HTR-8/SVneo (cell line): Measurements from ENCODE around the gene TCFL5.

Source experiments
- DNase-seq: peaks from one replicate; pipeline ENCODE4 v3.0.0; 2011; ENCODE audit warnings: low spot score, mixed read lengths; ENCODE audit not compliant: insufficient read length
- FAIRE-seq: peaks from 2 replicates; lab custom pipeline; 2011; peaks lifted over from hg19 to GRCh38; lab: Jason Lieb, UNC

The TCFL5 gene

DNA sequence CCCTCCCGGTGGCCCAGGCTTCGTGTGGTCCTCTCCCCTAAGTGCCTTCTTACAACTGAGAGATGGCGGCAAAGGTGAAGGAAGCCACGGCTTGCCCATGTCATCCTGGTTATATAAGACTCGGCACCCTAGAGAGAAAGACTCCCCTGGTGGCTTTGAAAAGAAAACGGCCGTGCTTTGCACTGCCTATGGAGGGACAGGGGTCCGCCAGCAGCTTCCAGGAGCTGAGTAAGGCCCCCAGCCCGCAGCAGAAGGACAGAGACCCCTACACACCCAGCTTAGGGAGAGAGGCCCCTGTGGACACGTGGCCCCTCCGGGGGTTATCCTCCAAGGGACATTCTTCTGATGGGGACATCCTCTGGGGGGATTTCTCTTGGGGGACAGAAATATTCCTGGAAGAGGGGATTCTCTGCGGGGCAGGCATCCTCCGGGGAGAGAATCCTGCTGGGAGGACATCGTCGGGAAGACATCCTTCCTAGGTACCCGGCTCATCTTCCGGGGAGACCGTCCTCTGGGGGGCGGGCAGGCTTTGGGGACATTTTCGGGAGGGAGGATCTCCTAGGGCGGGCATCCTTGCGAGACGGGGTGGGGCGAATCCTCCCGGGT lies 57.5 kb downstream of the TCFL5 start:
- FAIRE-seq: no peak
- peak; percentile 83 for DNase-seq

DNA sequence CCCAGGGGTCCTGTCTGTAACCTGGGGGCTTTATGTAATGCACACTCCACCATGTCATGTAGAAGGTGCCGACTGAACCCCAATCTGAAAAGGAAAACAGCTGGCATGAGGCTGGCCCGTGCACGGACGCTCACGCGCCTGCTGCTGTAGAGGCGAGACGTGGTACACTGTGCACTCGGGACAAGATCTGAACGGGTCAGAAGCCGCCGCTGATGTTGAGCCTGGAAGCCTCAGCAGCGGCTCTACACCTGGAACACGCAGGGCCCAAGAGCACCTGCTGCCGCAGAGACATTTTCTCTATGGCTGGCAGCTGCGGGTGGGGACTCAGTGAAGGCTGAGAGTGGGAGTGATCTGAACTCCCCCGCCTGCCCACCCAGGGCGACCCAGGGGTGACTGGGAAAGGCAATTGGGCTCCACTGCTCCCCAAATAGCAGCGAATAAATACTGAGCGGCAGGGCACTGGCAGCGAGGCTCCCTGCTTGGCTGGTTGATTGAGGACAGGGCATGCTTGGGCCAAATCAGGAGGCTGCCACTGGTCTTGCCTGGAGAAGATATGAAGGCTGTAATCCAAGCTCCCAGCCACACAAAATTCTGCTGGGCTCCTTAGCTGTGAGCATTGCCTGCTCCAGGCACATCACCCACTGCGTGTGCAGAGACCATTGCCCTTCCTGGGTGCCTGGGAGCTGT lies 59.5 kb downstream of the TCFL5 start:
- no peak for FAIRE-seq
- DNase-seq: no peak

DNA sequence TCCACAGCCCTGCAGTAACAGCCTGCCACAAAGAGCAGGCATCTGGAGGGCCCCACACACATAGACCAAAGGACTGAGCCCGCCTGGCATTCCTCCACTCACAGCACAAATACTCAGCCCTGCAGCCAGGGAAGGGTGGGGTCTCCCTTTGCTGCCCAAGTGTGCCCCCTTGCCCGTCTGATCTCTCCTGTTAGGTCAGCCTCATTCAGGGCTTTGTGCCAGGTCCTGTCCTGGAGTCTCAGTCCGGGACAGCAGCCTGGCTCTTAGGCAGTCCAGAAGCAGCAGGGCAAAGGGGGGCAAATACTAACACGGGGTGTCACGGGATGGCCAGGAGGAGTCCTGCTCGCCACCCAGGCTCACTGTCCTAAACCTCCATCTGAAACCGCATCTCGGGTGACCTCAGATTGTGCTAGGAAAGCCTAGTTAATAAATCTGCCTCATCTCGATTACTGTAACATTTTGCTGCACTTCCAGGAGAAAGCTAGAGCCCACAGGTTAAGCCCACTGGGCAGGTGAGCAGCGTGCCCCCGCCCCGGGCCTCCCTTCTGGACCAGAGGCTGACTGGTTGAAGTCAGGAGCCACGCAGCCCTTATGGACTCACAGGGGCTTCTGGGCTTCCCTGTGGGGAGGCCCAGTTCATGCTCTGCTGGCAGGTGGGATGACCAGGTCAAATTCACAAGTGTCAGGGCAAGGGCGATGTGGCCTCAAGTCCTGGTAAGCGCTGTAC lies 60.2 kb downstream of the TCFL5 start:
- FAIRE-seq: no peak
- no peak for DNase-seq

DNA sequence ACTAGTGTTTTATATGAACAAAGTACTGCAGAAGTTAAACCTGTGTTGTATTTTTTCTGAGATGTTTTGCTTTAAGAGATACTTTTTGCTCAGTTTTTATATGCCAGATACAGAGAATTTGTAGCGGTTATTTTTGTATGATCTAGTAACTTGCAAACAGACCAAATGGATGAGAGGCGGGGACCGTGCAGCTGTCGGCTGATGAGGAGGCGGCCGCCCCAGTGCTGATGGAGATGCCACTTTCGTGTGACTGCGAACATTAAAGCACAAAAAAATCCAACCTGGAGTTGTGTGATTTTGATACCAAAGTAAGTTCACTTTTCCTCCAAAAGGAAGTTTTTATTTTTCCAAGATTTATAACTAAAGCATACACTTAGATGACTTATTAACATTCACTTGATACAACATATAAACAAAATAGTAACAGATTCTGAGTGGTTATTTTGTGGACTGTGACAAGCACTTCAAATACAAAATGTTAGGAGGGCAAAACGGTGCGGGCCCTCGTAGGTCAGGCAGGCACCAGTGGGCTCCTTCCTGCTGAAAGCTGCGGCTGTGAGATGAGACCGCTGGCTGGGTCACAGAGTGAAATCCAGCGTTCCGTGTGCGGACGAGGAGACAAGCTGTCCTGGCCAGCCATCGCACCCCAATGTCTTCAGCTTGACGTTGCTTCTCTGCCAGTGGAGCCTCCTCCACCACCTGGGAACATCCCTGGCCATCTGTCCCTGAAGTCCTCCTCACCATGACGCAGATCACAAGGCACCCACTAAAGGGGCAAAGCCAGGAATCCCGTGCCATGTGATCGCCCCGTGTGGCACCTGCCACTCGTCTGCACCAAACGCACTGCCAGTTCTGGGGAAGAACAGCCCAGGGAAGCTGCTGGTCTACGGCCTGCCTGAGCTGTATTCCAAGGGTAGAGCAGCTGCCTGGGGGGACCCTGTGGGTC lies 61.0 kb downstream of the TCFL5 start:
- FAIRE-seq: no peak
- DNase-seq: no peak

DNA sequence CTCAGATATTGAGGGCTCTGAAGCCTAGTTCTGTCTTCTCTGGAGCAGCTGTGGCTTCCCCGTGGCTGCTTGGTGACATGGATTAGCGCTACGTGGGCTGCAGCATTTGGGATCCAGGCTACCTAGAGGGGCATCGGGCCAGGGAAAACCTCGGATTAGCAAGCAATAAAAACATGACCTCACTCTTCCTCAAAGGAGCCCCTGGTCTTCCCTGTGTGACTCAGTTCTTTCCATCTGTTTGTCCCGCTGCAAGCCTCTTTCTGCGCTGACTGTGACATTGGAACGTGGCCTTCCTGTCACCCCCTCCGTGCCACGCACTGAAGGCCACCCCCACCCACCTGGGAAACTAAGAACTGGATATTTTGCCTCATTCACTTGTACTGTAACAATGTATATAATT lies 61.7 kb downstream of the TCFL5 start:
- FAIRE-seq (no peak), DNase-seq (no peak)

DNA sequence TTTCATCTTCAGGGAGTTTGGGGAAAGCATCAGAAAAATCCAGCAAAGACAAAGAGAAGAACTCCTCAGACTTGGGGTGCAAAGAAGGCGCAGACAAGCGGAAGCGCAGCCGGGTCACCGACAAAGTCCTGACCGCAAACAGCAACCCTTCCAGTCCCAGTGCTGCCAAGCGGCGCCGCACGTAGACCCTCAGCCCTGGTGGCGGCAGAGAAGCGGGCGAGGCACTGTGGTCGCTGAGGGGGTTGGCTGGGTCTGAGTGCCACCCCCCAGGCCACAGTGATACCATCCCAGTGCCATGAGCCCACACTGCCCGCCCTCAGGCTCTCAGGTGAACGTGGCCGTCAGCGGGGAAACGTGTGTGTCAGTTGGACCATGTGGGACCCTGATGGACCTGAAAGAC lies 62.2 kb downstream of the TCFL5 start:
- DNase-seq: no peak
- FAIRE-seq: no peak

DNA sequence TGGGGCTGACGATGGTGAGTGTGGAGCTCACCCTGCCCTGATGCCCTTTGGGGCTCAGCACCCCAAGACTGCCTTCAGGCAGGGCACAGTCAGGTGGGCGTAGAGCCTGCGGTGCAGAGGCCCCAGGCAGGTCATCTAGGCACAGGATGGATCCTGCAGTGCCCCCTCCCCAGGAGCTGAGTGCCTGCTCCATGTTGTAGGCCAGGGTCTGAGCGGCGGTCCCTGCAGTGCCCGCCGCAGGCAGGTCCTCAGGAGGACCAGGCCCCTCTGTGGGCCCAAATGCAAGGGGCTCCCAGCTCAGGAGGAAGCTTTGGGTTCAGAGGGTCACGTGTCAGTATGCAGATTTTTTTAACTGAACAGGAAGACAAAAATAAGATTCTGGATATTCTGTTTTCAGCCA lies 62.6 kb downstream of the TCFL5 start:
- DNase-seq (no peak), FAIRE-seq (no peak)

DNA sequence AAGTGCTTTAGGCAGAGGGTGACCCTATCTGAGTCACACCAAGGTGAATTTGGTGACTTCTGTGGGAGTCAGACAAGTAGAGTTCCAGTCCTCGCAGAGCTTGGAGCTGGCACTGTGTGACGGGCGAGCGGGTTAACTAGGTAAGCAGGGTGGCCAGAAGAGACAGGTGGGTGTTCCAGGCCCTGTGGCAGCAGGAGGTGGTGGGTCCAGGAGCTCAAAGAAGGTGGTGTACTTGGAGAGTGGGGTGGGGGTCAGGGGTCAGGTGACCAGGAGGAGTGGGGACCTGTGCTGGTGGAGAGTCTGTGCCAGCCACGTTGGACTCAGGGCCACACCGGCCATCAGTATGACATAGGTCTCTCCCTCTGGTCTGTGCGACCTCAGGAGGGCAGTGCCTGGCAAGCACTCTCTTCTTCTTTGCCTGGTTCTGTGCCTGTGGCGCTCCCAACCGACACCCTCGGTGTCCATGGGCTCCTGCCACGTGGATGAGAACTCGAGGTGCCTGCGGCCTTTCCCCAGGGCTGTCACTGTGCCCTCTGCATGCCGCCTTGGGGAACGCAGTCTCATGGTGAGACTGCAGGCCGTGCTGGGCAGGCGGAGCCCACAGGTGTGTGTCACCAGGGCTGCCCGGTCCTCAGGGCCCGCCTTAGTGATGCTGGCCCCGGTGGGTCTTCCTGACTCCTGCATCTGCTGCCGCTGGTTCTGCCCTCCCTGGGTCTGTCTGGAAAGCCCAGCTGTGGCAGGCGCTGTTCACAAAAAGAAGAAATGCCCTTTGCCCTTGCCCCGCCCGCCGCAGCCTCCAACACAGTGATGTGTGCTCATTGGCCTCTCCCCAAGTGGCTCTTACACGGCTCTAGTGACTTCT lies 63.7 kb downstream of the TCFL5 start:
- DNase-seq (no peak), FAIRE-seq (no peak)

DNA sequence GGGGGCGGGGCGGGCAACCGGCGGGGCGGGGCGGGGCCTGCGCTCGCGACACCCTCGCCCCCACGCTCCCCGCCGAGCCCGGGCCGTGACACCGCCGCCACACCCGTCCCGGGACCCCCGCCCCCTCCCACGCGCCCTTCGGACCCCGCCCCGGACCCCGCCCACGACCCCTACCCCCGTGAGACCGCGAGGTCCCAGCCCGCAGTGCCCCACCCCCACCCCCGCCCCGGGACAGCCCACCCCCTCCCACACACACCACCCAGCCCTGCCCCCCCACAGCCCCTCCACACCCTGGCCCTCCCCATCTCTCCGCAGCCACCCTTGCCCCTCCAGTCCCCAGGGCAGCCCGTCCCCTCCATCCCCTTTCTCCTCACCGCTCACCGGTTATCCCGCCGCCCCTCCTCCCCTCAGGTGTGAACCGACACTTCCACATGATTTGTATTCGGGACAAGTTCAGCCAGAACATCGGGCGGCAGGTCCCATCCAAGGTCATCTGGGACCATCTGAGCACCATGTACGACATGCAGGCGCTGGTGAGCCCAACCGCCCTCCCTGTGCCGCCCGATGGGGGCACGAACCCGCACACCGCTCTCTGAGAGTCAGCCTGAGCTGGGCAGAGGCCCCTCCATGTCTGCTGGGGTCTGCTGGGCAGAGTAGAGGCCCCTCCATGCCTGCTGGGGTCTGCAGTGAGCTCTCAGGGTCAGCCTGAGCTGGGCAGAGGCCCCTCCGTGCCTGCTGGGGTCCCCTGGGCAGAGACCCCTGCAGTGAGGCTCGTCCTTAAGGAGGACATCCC lies 64.7 kb downstream of the TCFL5 start:
- FAIRE-seq (no peak), DNase-seq (no peak)

DNA sequence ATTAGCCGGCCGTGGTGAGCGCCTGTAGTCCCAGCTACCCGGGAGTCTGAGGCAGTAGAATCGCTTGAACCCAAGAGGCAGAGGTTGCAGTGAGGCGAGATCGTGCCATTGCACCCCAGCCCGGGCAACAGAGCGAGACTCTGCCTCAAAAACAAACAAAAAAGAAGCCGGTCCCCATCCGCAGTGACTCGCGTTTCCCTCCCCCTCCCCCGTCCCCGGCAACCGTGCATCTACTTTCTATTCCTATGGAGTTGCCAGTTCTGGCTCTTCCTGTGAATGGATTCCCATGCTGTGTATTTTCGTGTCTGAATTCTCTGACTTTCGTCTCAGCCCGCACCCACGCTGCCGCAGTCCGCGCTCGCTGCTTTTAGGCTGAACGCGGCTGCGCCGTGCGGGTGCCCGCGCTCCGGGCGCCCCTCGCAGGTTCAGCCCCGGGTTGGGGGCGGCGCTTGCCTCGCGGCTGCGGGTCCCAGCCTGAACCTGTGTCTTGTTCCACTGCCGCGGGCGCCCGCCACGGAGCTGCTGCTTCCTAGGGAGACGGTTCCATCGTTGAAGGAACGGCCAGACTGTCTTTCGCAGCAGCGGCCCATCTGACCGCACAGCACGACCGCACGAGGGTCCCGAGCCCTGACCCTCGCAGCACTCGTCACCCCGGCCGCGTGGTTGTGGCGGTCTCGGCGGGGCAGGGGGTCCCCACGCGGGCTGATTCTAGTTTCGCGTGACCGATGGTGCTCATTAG lies 66.4 kb downstream of the TCFL5 start:
- DNase-seq: peak; percentile 79
- FAIRE-seq: peak; percentile 92

DNA sequence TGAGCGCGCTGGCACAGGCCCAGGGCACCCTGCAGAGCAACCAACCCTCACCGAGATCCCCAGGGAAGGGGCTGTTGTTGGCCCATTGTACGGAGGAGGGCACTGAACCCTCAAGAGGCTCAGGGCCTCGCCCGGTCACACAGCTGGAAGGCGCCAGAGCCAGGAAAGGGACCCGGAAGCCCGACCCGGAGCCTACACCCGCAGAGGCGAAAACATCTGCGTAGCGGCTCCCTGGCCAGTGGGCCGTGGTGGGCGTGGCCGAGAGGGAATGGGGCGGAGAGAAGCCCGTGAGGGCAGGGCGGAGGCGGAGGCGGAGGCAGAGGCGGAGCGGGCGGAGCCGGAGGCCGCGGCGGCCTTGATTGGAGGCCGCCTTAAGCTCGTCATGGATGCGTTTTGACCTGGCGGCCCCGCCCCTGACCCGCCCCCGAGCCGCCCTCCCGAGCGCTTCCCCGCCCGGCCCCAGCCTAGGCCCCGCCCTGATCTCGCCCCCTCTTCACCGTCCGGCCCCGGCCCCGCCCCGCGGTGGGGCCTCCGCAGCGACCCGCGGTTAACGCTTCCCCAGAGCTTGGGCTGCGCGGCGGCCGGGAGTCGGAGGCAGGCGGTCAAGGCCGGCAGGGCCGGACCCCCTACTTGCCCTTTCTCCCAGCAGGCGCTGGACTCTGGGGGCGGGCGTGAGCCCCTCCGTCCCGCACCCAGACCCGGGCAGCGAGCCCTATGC lies 67.5 kb downstream of the TCFL5 start:
- FAIRE-seq: peak; percentile 99
- DNase-seq: peak; percentile 99

DNA sequence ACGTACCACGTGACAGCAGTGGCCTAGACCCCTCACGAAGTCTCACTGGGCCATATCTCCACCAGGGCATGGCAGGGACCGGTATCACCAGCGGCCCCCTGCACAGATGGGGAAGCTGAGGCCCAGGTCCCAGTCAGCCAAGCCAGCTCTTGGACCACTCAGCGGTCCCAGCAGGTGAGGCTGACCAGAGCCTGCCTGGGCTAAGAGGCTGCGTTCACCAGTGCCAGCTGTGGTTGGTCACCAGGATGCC lies 67.9 kb downstream of the TCFL5 start:
- DNase-seq: no peak
- FAIRE-seq: no peak

DNA sequence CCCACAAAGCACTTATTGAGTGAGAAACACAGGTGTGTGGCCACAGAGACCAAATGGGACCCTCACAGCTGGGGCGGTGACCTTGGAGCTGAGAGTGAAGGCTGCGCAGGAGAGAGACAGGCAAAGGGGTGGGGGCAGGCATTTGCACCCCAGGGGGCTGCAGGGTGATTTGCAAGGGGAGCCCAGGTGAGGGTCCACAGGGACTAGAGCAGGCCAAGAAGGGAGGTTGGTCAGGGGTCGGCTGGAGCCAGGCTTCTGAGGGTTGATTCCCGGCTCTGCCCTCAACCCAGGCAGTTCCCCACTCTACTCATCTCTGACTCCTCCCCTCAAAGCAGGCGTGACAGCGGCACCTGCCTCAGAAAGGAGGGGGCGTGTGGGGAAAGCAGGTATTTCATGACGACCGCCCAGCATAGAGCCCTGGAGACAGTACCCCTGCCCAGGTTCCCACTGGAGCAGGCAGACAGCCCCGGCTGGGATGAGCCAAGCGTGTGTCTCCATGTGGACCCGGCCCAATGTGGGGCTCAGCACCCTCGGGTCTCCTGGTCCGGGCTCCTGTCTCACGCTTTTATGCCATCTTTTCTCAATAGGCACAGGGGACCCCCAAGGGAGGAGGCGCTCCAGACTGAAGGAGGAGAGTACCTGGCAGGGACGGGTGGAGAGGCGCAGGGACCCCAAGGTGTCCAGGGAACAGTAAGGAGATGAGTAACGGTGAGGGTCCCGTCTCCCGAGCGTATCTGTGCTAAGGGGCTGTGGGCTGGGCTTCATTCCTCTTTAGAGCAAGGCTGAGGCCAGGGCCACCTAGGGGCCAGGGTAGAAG lies 68.5 kb downstream of the TCFL5 start:
- no peak for DNase-seq
- FAIRE-seq: peak; percentile 51

DNA sequence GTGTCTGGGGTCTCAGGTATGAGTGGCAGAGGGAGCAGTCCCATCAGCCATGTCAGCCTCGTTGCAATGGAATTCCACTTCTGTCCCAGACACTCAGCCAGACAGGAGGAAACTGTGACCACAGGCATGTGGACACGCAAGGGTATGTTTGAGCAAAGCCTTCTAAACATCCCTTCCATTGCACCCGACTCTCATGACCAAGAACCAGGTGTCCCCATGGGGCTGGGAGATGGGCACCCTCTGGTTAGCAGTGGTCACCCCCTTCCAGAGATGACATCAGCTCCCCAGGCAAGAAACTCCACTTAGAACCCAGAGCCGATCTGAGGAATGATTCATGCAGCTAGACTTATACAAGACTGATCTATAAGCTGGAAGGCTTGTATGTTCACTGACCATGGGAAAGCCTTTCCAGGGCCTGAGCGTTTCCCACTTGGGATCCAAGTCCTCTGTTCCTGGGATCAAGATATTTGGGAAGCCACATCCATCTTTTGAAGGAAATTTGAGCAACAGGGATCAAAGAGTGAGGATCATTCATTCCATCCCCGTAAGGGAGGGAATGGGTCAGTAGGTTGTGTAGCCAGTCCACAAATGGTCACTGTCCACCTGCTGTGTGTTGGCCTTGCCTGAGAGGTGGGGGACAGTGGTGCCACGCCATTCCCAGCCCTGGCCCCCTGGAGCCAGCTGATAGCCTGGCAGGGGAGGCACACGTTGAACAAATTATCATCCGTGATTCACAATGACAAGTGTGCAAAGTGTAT lies 69.3 kb downstream of the TCFL5 start:
- FAIRE-seq: peak; percentile 59
- DNase-seq: no peak

DNA sequence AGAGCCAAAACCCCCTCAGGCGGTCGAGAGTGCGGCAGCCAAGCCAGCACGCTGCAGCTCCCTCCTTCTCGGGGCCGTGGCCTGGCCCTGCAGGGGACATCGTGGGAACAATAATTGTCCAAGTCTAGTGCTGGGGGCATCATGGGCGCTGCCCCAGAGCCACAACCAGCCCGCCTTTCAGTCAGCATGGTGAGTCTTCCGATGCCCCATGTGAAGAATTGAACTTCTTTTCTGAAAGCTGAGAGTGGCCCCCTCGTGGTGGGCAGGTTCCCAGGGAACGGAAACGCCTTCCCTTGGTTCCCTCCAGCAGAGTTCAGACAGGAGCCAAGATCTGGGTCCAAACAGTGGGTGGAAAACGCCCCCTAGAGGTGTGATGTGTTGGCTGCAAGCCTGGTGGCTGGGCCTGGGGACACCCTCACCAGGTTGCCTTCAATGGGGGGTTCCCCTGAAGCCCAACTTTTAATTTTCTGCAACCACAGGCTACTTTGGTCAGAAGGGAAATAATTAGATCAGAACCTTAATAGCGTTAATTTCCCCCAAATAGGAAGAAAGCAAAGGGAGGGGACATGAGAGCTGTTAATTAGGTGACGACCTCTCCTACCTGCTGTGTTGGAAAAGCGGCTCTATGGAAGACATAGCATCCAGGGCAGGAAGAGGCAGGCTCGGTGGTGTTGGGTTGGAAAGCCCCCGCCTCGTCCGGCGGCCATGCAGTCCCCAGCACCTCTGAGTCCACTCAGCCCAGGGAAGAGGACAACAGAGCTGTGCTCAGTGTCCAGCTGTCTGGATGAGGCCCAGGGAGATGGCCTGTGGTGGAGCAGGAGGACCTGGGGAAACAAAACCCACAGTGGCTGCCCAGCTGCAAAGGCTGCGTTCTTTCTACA lies 70.1 kb downstream of the TCFL5 start:
- DNase-seq (peak; percentile 99), FAIRE-seq (peak; percentile 91)
